Nephron (organoid): ENCODE results near the gene DENR.

ENCODE experiments used
- H3K27ac Mint-ChIP-seq, 3 experiments: 2 replicates each; pipeline ENCODE4 v1.8.0; 2020; ENCODE audit warnings: mixed read lengths in 3 of 3, mild to moderate bottlenecking in 2 of 3, moderate library complexity in 1 of 3
- H3K27me3 Mint-ChIP-seq: 2 replicates; pipeline ENCODE4 v1.8.0; 2021; ENCODE audit warnings: low read depth, mild to moderate bottlenecking, moderate library complexity, mixed read lengths
- H3K36me3 Mint-ChIP-seq: 2 replicates; pipeline ENCODE4 v1.8.0; 2020; ENCODE audit warnings: low read depth, mixed read lengths
- H3K4me1 Mint-ChIP-seq: 2 replicates; pipeline ENCODE4 v1.8.0; 2020; ENCODE audit warnings: mixed read lengths
- H3K4me3 Mint-ChIP-seq, 3 experiments: 2 replicates each; pipeline ENCODE4 v1.8.0; 2020; ENCODE audit warnings: mild to moderate bottlenecking in 3 of 3, mixed read lengths in 3 of 3, moderate library complexity in 2 of 3
- H3K9me3 Mint-ChIP-seq: 2 replicates; pipeline ENCODE4 v1.8.0; 2020; ENCODE audit warnings: mixed read lengths
- CTCF ChIP-seq, 3 experiments: fragments of 200-600 bp; sonication (generic); IDR thresholded peaks; one replicate each; pipeline ENCODE4 v1.5.0; 2021; ENCODE audit warnings: antibody characterized with exemption in 3 of 3; ENCODE audit not compliant: unreplicated experiment in 3 of 3

The DENR gene

GRCh38 chr12:122721057-122721545 lies 31.5 kb upstream of the DENR start:
- H3K9me3 Mint-ChIP-seq = no peaks in the 10 kb centered on the region
- no peaks in the 10 kb centered on the region for H3K27me3 Mint-ChIP-seq
- H3K36me3 Mint-ChIP-seq = no peaks in the 10 kb centered on the region
- no peaks in the 10 kb centered on the region for H3K4me1 Mint-ChIP-seq
- H3K4me3 Mint-ChIP-seq = no peak overlapping the region
- no peak for TF ChIP-seq CTCF (IDR thresholded peaks at IDR 0.05; ENCODE audit: unreplicated experiment in 3 of 3)
- H3K27ac Mint-ChIP-seq = peak overlapping the region in 2 of 3 experiments; percentile 33 to 48

GRCh38 chr12:122722387-122722786 lies 30.2 kb upstream of the DENR start:
- no peaks in the 10 kb centered on the region for H3K36me3 Mint-ChIP-seq
- H3K27me3 Mint-ChIP-seq = no peaks in the 10 kb centered on the region
- no peak overlapping the region for H3K27ac Mint-ChIP-seq
- no peak overlapping the region for H3K4me3 Mint-ChIP-seq
- H3K9me3 Mint-ChIP-seq = no peaks in the 10 kb centered on the region
- TF ChIP-seq CTCF (IDR thresholded peaks at IDR 0.05; ENCODE audit: unreplicated experiment in 3 of 3) = no peak
- no peaks in the 10 kb centered on the region for H3K4me1 Mint-ChIP-seq

- Mint-ChIP-seq H3K4me3 (no peak overlapping the region), H3K27me3 (no peaks in the 10 kb centered on the region), H3K36me3 (no peaks in the 10 kb centered on the region), H3K4me1 (peaks cover 4% of the 10 kb centered on the region), H3K9me3 (no peaks in the 10 kb centered on the region), H3K27ac (no peak overlapping the region)
- no peak for TF ChIP-seq CTCF (IDR thresholded peaks at IDR 0.05; ENCODE audit: unreplicated experiment in 3 of 3)
These were observed 27.9 kb upstream of the DENR start for GRCh38 chr12:122724641-122725243.

GRCh38 chr12:122725452-122726079 lies 27.1 kb upstream of the DENR start:
- H3K4me3 Mint-ChIP-seq = no peak overlapping the region
- no peak for TF ChIP-seq CTCF (IDR thresholded peaks at IDR 0.05; ENCODE audit: unreplicated experiment in 3 of 3)
- H3K27ac Mint-ChIP-seq = peak overlapping the region in 1 of 3 experiments; percentile 40
- no peaks in the 10 kb centered on the region for H3K27me3 Mint-ChIP-seq
- H3K4me1 Mint-ChIP-seq = peaks cover 4% of the 10 kb centered on the region
- no peaks in the 10 kb centered on the region for H3K9me3 Mint-ChIP-seq
- no peaks in the 10 kb centered on the region for H3K36me3 Mint-ChIP-seq

GRCh38 chr12:122726080-122726558 lies 26.5 kb upstream of the DENR start:
- Mint-ChIP-seq H3K27me3 (no peaks in the 10 kb centered on the region), H3K36me3 (no peaks in the 10 kb centered on the region), H3K27ac (peak overlapping the region in 1 of 3 experiments; percentile 40), H3K9me3 (no peaks in the 10 kb centered on the region), H3K4me1 (peaks cover 8% of the 10 kb centered on the region), H3K4me3 (no peak overlapping the region)
- no peak for TF ChIP-seq CTCF (IDR thresholded peaks at IDR 0.05; ENCODE audit: unreplicated experiment in 3 of 3)
